ENCODE results near the gene ANO4.
"Not testable (repeated sequence)": the region's sequence is repeated elsewhere in the genome, so short reads cannot be mapped to it uniquely, and the experiment has no call there.

Gene ANO4

GRCh38 chr12:100868487-100868886, 73.9 kb downstream of the ANO4 start:
- no peak for DNase-seq

GRCh38 chr12:100871195-100871734, 76.7 kb downstream of the ANO4 start:
- peak in 1 of 56 donors; percentile 1 for DNase-seq

- no peak for DNase-seq
Measured at GRCh38 chr12:100875156-100875555, 80.6 kb downstream of the ANO4 start.

- no peak for DNase-seq
Measured at GRCh38 chr12:100875771-100876170, 81.2 kb downstream of the ANO4 start.

- no peak for DNase-seq
Measured at GRCh38 chr12:100877776-100878175, 83.2 kb downstream of the ANO4 start.

- peak in 3 of 56 donors; percentile 2 to 15 (median 2) for DNase-seq
Measured at GRCh38 chr12:100895192-100895591, 100.6 kb downstream of the ANO4 start.

- DNase-seq = no peak
Measured at GRCh38 chr12:100896192-100896591, 101.6 kb downstream of the ANO4 start.

- no peak for DNase-seq
Measured at GRCh38 chr12:100897240-100897639, 102.7 kb downstream of the ANO4 start.

- DNase-seq = no peak
Measured at GRCh38 chr12:100899301-100899700, 104.7 kb downstream of the ANO4 start.

GRCh38 chr12:100900808-100901207, 106.2 kb downstream of the ANO4 start:
- no peak for DNase-seq

GRCh38 chr12:100901266-100901665, 106.7 kb downstream of the ANO4 start:
- DNase-seq = no peak

GRCh38 chr12:100904270-100904669, 109.7 kb downstream of the ANO4 start:
- DNase-seq = no peak

GRCh38 chr12:100908501-100908900, 113.9 kb downstream of the ANO4 start:
- no peak for DNase-seq

GRCh38 chr12:100913872-100914592, 119.5 kb downstream of the ANO4 start:
- peak in 1 of 56 donors; percentile 10 for DNase-seq

- DNase-seq = no peak
Measured at GRCh38 chr12:100919116-100919515, 124.5 kb downstream of the ANO4 start.

- no peak for DNase-seq
Measured at GRCh38 chr12:100920493-100920892, 125.9 kb downstream of the ANO4 start.

- peak in 3 of 56 donors; percentile 0 to 1 (median 0) for DNase-seq
Measured at GRCh38 chr12:100926669-100927248, 132.2 kb downstream of the ANO4 start.

GRCh38 chr12:100927826-100928225, 133.2 kb downstream of the ANO4 start:
- peak in 1 of 56 donors; percentile 1 for DNase-seq

GRCh38 chr12:100932571-100932970, 138.0 kb downstream of the ANO4 start:
- no peak for DNase-seq

- DNase-seq = not testable (repeated sequence)
Measured at GRCh38 chr12:100933531-100933930, 139.0 kb downstream of the ANO4 start.

- no peak for DNase-seq
Measured at GRCh38 chr12:100935929-100936328, 141.4 kb downstream of the ANO4 start.

GRCh38 chr12:100936661-100937060, 142.1 kb downstream of the ANO4 start:
- DNase-seq = no peak

GRCh38 chr12:100940503-100940902, 145.9 kb downstream of the ANO4 start:
- DNase-seq = no peak
